Tibial artery (tissue), 4 donors: ENCODE measurements around the gene IFT43.

Experiments used
- DNase-seq, 2 donors: peaks; one replicate each; pipeline ENCODE4 v3.0.0-alpha.2; 2019
- H3K27ac ChIP-seq, 2 donors: fragments of 200-600 bp; sonication (generic) in 1 of 2; 1 replicate in 1 of 2; 2 replicates in 1 of 2; pipeline ENCODE4 v1.5.1; 2018 to 2019; ENCODE audit warnings: mild to moderate bottlenecking in 1 of 2
- H3K27me3 ChIP-seq, 2 donors: fragments of 200-600 bp; sonication (generic) in 1 of 2; one replicate each; pipeline versions ENCODE4 v1.5.1 to v1.6.0; 2016 to 2019
- H3K36me3 ChIP-seq, 3 donors: fragments of 200-600 bp; sonication (generic) in 2 of 3; one replicate each; pipeline ENCODE4 v1.5.1; 2016 to 2019; ENCODE audit warnings: mild to moderate bottlenecking in 2 of 3
- H3K4me1 ChIP-seq, 4 donors: fragments of 200-600 bp; sonication (generic) in 2 of 4; 1 replicate in 3 of 4; 2 replicates in 1 of 4; pipeline ENCODE4 v1.5.1; 2016 to 2019
- H3K4me3 ChIP-seq, 2 donors: fragments of 200-600 bp; sonication (generic) in 1 of 2; 1 replicate in 1 of 2; 2 replicates in 1 of 2; pipeline ENCODE4 v1.5.1; 2018 to 2019; ENCODE audit warnings: mild to moderate bottlenecking in 2 of 2
- H3K9me3 ChIP-seq, 3 donors: fragments of 200-600 bp; sonication (generic) in 1 of 3; one replicate each; pipeline ENCODE4 v1.5.1; 2016 to 2019
- intact Hi-C: fragments of 100-400 bp; cut with DNase I; formaldehyde crosslinking; loops from one replicate; pipeline ENCODE4 v1.15.0; 2023; ENCODE audit warnings: low total_unique reads
- TF ChIP-seq, protein P1 (sequence below), 2 experiments: fragments of 200-600 bp in 1 of 2; fragments of 450-650 bp in 1 of 2; IDR thresholded peaks; one replicate each; pipeline ENCODE4 v1.5.1; 2017 to 2019; ENCODE audit warnings: antibody characterized with exemption in 2 of 2, mild to moderate bottlenecking in 1 of 2, moderate library complexity in 1 of 2

IFT43 gene

DNA sequence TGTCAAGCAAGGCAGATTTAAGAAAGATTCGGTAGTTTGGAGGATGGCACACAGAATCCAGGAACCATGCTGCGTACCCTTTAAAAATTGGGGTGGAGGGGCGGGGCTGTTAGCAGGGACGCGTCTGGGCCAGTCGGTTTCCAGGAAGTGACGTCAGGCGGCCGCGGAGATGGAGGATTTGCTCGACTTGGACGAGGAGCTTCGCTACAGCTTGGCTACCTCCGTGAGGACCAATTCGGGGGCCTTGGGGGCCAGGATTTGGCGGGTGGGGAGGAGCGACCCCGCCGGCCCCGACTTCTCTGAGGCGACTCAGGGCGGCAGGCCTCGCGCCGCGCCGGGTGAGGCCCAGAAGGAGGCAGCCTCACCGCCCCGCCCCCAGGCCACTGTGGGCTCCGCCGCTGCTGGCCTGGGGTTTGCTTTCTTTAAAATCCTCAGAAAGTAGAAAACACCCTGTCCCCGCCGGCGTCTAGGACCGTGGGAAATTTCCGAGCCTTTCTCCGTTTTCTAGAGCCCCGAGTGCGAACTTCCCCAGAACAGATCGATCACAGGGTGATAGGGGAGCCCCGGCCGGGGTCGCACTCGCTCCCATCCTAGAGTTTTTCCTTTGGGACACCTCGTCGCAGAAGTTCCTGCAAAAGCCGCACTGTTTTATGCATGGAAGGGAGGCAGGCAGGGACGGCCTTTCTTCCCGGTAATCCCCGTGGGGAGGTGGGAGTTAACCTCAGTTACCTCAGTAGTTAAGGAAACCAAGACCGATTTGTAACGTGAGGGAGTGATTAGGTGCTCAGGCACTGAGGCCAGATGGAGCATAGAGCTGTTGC, at the start of gene IFT43:
Gene IFT43 (plus strand): TSS at position 146 of the 821 bp plus-strand sequence. CDS start 24 bp downstream, at position 170.
- TF ChIP-seq, protein P1, sequence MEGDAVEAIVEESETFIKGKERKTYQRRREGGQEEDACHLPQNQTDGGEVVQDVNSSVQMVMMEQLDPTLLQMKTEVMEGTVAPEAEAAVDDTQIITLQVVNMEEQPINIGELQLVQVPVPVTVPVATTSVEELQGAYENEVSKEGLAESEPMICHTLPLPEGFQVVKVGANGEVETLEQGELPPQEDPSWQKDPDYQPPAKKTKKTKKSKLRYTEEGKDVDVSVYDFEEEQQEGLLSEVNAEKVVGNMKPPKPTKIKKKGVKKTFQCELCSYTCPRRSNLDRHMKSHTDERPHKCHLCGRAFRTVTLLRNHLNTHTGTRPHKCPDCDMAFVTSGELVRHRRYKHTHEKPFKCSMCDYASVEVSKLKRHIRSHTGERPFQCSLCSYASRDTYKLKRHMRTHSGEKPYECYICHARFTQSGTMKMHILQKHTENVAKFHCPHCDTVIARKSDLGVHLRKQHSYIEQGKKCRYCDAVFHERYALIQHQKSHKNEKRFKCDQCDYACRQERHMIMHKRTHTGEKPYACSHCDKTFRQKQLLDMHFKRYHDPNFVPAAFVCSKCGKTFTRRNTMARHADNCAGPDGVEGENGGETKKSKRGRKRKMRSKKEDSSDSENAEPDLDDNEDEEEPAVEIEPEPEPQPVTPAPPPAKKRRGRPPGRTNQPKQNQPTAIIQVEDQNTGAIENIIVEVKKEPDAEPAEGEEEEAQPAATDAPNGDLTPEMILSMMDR (IDR thresholded peaks at IDR 0.05) = peak in 1 of 2 experiments; percentile 10

DNA sequence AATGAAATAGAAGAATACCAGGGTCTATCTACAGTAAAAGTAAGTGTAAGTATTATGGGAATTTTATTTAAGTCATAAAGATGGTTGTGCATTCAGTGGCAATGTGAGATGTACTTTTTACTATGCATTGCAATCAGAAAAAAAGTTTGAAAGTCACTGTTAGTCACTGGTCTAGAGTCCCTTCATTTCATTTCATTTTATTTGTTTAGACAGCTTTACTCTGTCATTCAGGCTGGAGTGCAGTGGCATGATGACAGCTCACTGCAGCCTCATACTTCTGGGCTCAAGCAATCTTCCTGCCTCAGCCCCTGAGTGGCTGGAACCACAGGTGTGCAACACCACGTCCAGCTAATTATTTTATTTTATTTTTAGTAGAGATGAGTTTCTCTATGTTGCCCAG, 46.4 kb upstream of the IFT43 start:
- Histone ChIP-seq H3K4me1 (no peaks in the 10 kb centered on the region), H3K36me3 (no peaks in the 10 kb centered on the region), H3K9me3 (no peaks in the 10 kb centered on the region), H3K27ac (no peak overlapping the region), H3K4me3 (no peak overlapping the region), H3K27me3 (no peaks in the 10 kb centered on the region)
- intact Hi-C loops = loop anchor here (10.0 kb wide), 1 partner anchor 1824 kb away; no protein-coding TSS in a partner anchor
- DNase-seq = no peak
- TF ChIP-seq, protein P1 (IDR thresholded peaks at IDR 0.05) = no peak

More for the DNA sequence above, at the start of gene IFT43:
- Histone ChIP-seq H3K27me3 (no peaks in the 10 kb centered on the region), H3K4me1 (peaks cover 0 to 56% (median 35%) of the 10 kb centered on the region in 4 donors), H3K36me3 (peaks cover 0 to 12% (median 0%) of the 10 kb centered on the region in 3 donors), H3K9me3 (no peaks in the 10 kb centered on the region), H3K4me3 (peak within 1 kb of the TSS; percentile 90), H3K27ac (peak within 1 kb of the TSS; percentile 93 to 99)
- intact Hi-C loops = no loop called here
- peak; percentile 94 to 96 for DNase-seq

DNA sequence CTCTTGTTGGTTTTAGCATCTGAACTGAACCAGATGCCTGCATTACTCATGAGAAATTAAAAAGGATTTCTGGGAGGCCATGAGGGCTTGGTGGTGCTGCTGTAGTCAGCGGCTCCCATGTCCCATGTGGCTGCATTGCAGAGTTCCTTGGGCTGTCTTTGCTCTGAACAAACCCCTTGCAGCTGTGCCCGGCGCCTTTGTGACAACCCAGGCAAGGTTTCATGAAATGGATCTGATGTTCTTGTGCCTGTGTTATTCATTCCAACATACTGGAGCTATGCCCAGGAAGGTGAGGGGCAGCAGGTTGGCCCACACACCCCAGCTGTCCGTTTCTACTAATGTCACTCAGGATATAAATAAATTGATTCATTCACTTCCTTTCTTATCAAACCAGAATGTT, 44.5 kb upstream of the IFT43 start:
- H3K4me1 ChIP-seq = no peaks in the 10 kb centered on the region
- no peak overlapping the region for H3K27ac ChIP-seq
- intact Hi-C loops = no loop called here
- no peaks in the 10 kb centered on the region for H3K9me3 ChIP-seq
- DNase-seq = no peak
- no peak overlapping the region for H3K4me3 ChIP-seq
- TF ChIP-seq, protein P1 (IDR thresholded peaks at IDR 0.05) = no peak
- H3K27me3 ChIP-seq = no peaks in the 10 kb centered on the region
- no peaks in the 10 kb centered on the region for H3K36me3 ChIP-seq

DNA sequence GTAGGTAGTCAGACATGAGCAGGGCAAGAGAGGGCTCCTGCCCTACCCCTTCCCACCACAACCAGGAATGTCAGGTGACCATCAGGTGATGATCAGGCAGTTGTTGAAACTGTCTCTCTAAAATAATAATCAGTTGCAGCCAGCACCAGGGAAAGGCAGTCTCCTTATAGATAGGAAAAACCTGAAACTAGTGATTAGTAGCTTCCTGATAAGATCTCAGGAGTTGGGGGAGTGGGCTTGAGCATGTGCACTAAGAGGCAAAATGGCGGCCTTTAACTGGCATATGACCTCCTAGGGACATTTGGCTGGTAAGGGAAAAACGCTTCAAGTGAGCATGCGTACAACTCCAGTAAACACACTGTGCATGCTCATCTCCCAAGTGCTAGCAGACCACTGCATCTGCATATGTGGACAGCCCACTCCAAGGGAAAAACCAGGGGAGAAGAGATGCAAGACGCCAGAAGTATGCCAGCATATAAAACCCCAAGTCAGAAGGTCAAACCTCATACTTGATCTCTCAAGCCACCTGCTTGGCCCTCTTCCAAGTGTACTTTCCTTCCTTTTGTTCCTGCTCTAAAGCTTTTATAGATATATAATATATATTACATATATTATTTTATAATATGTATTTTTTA, 40.8 kb upstream of the IFT43 start:
- no peaks in the 10 kb centered on the region for H3K36me3 ChIP-seq

DNA sequence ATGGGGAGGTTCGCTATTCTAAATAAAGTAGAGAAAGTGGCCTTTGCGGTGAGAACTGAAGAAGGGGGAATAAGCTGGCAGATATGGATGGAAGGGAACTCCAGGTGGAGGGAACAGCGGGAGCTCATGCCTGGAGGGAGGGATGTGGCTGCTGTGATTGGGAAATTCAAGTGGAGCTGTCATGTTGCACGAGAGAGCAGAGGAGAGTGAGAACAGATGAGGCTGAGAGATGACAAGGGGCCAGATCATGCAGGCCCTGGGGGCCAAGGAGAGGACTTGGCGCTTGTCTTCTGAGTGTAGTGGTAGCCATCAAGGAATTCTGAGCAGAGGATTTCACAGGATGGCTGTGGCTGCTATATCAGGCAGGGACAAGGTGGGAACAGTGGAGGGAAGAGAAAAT, 38.8 kb upstream of the IFT43 start:
- TF ChIP-seq, protein P1 (IDR thresholded peaks at IDR 0.05) = no peak
- no peaks in the 10 kb centered on the region for H3K4me1 ChIP-seq
- no peaks in the 10 kb centered on the region for H3K36me3 ChIP-seq
- H3K27ac ChIP-seq = no peak overlapping the region
- no peak for DNase-seq
- no peaks in the 10 kb centered on the region for H3K9me3 ChIP-seq
- intact Hi-C loops = no loop called here
- no peak overlapping the region for H3K4me3 ChIP-seq
- H3K27me3 ChIP-seq = no peaks in the 10 kb centered on the region

More for the DNA sequence above, 40.8 kb upstream of the IFT43 start:
- no peaks in the 10 kb centered on the region for H3K4me1 ChIP-seq
- intact Hi-C loops = no loop called here
- no peaks in the 10 kb centered on the region for H3K27me3 ChIP-seq
- H3K4me3 ChIP-seq = no peak overlapping the region
- H3K27ac ChIP-seq = no peak overlapping the region
- DNase-seq = no peak
- TF ChIP-seq, protein P1 (IDR thresholded peaks at IDR 0.05) = no peak
- no peaks in the 10 kb centered on the region for H3K9me3 ChIP-seq
